ENCODE data around the gene MED22.

DNA sequence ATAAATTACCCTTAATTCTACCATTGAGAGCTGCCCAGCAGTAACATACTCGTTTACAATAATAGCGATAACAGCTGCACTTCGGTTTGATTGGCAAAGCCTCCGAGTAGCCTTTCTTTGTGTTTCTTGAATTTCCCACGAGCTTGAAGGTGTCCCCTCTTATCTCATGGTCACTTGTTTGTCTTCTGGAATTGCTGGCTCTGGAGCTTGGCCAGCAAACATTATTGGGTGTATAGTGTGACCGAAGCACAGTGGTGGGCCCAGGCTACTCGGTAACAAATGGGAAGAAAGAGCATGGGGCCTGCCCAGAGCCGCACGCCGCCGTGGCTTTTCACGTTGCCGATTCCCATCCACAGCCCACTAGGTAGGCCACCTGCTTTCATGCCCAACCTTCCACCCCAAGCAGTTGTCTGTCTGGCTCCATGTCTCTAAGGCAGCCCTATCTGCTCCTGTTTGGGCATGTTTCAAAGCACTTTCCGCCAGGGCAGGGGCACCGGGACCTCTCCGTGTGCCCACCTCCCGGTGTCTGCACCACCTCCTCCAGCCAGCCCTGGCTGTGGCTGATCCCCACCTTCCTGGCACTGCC is 36.9 kb upstream of the MED22 start:
- TF ChIP-seq ZNF274 (IDR thresholded peaks at IDR 0.05; ENCODE audit: low read depth, low read length) (no peak), SUZ12 (IDR thresholded peaks at IDR 0.05; ENCODE audit: extremely low read depth, insufficient read depth, insufficient read length) (no peak), YY1 (IDR thresholded peaks at IDR 0.05; ENCODE audit: insufficient read depth, insufficient read length) (no peak)
